Dedifferentiated amniotic fluid mesenchymal stem cell (primary cell): ENCODE results near the gene TMEM54.

Experiments
- DNase-seq: peaks from one replicate; pipeline ENCODE4 v3.0.0-alpha.2; 2016; ENCODE audit errors: extremely low spot score

Gene TMEM54

DNA sequence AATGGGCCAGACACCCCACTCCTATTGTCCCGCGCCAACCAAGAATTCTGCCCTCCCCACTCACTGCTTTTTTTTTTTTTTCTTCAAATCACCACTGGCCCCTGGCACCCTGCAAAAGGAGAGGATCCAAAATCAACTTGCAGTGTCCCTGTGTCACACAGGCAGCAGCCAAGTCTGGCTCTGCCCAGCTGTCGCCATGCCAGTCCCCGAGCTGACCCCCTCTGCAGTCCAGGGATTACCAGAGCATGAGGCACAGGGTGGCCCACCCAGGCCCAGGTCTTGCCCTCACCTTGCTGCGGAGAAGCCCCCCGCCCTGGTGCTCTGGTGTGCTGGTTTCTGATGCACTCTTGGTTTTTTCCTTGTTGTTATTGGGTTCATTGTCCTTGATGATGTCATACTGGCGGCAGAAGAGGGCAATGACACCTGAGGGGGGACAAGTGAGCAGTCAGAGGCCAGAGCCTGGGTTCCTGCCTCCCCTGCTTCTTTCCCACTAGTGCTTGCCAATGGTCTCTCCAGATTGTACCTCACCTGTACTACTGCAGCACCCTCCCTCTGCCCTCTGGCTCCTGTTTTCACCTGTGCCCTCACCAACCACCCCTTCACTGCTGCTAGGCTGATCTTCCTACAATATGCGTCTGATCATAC lies 36.7 kb downstream of the TMEM54 start:
- DNase-seq, result no peak

GRCh38 chr1:32863881-32864245 lies 37.3 kb downstream of the TMEM54 start:
- DNase-seq, result no peak

- DNase-seq, result no peak
Measured at GRCh38 chr1:32863218-32863880, 37.8 kb downstream of the TMEM54 start.

GRCh38 chr1:32861904-32862695 lies 39.1 kb downstream of the TMEM54 start:
- DNase-seq, result no peak

DNA sequence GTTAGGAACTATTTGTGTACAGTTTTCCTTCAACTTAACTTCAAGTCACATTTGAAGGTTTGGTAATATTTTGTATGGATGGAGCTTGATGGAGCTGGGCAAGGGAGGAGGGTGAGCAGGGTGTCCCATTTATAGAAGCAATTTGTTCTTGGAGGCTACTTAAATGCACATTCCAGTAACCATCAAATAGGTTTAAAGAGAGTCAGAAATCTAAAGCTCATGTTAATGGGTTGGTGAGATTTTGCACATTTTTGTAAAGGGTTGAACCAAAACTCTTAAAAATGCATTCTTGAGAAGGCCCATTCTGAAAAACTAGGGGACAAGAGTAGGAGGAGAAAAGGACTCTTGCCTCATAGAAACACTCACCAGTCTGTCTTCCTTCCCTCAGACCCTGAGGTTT lies 40.6 kb downstream of the TMEM54 start:
- no peak for DNase-seq

DNA sequence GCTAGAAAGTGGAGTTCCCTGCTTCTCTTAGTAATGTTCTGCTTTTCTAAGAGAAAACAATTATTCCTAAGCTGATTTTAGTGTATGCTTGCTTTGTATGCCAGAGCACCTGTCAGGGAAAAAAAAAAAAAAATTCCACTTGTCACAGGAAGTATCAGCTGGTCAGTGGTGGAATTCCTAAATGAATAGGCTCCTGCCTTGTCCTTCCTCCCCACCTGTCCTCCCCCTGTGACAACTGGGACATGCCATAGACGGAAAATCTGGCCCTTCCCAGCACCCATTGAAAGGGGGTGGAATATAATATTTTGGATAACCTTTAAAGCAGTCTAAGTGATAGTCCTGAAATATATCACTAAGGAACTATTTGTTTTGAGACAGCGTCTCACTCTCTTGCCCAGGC lies 41.3 kb downstream of the TMEM54 start:
- no peak for DNase-seq

- DNase-seq, result no peak
Measured at GRCh38 chr1:32858791-32859190, 42.4 kb downstream of the TMEM54 start.

GRCh38 chr1:32858136-32858535 lies 43.1 kb downstream of the TMEM54 start:
- no peak for DNase-seq

DNA sequence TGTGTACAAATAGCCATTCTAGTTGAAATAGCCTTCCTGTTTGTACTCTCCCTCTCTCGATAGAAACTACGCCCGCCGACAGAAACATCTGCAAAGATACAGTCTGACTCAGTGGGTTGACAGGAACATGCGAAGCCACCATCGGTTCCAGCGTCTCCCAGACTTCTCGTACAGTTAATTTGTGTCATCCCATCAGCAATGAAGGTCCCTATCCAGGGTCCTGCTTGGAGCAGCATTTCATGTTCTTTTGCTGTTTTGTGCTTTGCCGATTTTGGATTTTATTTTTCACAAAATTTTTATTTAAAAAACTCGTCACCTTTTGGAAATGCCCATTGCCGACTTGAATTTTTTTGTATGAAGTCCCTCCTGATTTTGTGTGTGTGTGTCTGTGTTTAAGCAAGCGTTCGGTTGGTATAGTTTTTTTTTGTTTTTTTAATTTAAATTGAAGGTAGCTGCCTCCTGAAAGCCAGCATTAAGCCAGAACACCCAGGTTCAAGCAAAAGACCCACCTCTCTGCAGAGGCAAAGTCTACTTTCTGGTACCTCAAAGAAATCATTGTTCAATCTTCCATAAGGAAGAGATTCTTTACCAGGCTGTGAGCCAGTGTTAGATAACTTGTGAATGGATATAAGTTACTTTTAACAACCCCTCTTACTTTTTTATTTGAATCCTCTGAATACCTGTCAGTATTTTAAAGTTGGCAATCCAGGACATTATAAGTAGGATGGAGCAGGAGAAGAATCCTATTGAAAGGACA lies 45.1 kb downstream of the TMEM54 start:
- DNase-seq, result no peak

DNA sequence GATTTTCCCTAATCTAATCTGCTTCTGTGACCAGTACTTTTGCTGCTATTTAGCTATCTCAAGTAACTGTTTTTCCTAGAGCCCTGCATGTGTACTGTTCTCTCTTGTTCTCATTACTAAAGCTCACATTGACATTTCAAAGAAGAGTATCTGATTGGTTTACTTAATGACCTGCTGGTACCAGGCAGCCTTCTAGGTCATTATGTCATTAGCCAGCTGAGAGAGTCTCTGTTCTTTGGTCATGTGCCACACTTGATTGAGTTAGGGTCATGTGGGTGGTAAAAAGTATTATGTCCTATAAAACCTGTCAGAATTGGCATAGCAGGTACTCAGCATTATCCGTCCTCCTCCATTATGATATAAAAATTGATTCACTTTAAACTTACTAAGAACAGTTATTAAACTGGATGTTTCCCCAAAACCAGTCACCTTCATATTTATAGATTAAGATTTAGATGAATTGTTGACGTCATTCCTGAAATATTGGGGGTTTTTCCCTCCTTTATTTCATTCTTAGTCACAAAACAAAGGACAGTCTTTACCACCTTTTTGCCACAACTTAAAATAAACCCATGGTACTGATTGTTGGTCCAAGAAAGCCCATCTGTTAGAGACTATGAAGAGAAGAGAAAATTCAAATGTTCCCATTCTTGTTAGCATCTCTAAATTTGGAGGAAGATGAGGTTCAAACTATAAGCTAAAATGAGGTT lies 52.7 kb downstream of the TMEM54 start:
- DNase-seq, result no peak
